ENCODE data around the gene FNDC3A. TPM values are rescaled to one million over a fixed set of nuclear protein-coding genes. Genes with fewer than 3 reads are reported as not detected.
"Not testable (repeated sequence)": the region's sequence is repeated elsewhere in the genome, so short reads cannot be mapped to it uniquely, and the experiment has no call there.

Gene FNDC3A
- total RNA-seq, 1 experiment from 2014 or later = 61.4 TPM

- H3K4me3 Mint-ChIP-seq (ENCODE audit: unreplicated experiment) = no peak overlapping the region
- H3K9me3 Mint-ChIP-seq (ENCODE audit: unreplicated experiment) = peaks cover 8% of the 10 kb centered on the region
These were observed 17.4 kb downstream of the FNDC3A start for GRCh38 chr13:48993150-48993549.

GRCh38 chr13:48994706-48995105, 19.0 kb downstream of the FNDC3A start:
- Mint-ChIP-seq H3K36me3 (ENCODE audit: insufficient read depth, unreplicated experiment) (peaks cover 21% of the 10 kb centered on the region), H3K27ac (ENCODE audit: low read depth, unreplicated experiment) (no peak overlapping the region), H3K9me3 (ENCODE audit: unreplicated experiment) (peaks cover 20% of the 10 kb centered on the region), H3K4me3 (ENCODE audit: unreplicated experiment) (no peak overlapping the region), H3K27me3 (ENCODE audit: insufficient read depth, unreplicated experiment) (no peaks in the 10 kb centered on the region), H3K4me1 (ENCODE audit: insufficient read depth, unreplicated experiment) (no peaks in the 10 kb centered on the region)
- CTCF ChIA-PET = no interaction called here
- DNase-seq (ENCODE audit: unreplicated experiment) = no peak
- intact Hi-C loops (cut with micrococcal nuclease) = no loop called here
- no TSS peak for BruUV-seq (replicated peaks)
- POLR2A ChIA-PET = interaction anchor here (1.8 kb wide), 1 partner anchor 14 kb away, joined by 5 read pairs; no protein-coding TSS in a partner anchor
- TF ChIP-seq CTCF (IDR thresholded peaks at IDR 0.05; ENCODE audit: unreplicated experiment) = no peak

More at GRCh38 chr13:48993150-48993549, 17.4 kb downstream of the FNDC3A start:
- intact Hi-C loops (cut with micrococcal nuclease) = no loop called here
- H3K27me3 Mint-ChIP-seq (ENCODE audit: insufficient read depth, unreplicated experiment) = no peaks in the 10 kb centered on the region
- peaks cover 21% of the 10 kb centered on the region for H3K36me3 Mint-ChIP-seq (ENCODE audit: insufficient read depth, unreplicated experiment)
- no peak overlapping the region for H3K27ac Mint-ChIP-seq (ENCODE audit: low read depth, unreplicated experiment)
- ChIA-PET CTCF (no interaction called here), POLR2A (no interaction called here)
- H3K4me1 Mint-ChIP-seq (ENCODE audit: insufficient read depth, unreplicated experiment) = no peaks in the 10 kb centered on the region
- no TSS peak for BruUV-seq (replicated peaks)
- DNase-seq (ENCODE audit: unreplicated experiment) = no peak
- TF ChIP-seq CTCF (IDR thresholded peaks at IDR 0.05; ENCODE audit: unreplicated experiment) = no peak

- Mint-ChIP-seq H3K4me1 (ENCODE audit: insufficient read depth, unreplicated experiment) (no peaks in the 10 kb centered on the region), H3K4me3 (ENCODE audit: unreplicated experiment) (no peak overlapping the region), H3K27ac (ENCODE audit: low read depth, unreplicated experiment) (no peak overlapping the region), H3K9me3 (ENCODE audit: unreplicated experiment) (peaks cover 36% of the 10 kb centered on the region), H3K36me3 (ENCODE audit: insufficient read depth, unreplicated experiment) (peaks cover 10% of the 10 kb centered on the region), H3K27me3 (ENCODE audit: insufficient read depth, unreplicated experiment) (no peaks in the 10 kb centered on the region)
- DNase-seq (ENCODE audit: unreplicated experiment) = no peak
- no TSS peak for BruUV-seq (replicated peaks)
- ChIA-PET POLR2A (no interaction called here), CTCF (no interaction called here)
- intact Hi-C loops (cut with micrococcal nuclease) = no loop called here
- TF ChIP-seq CTCF (IDR thresholded peaks at IDR 0.05; ENCODE audit: unreplicated experiment) = no peak
These were observed 23.1 kb downstream of the FNDC3A start for GRCh38 chr13:48998641-48999292.

- Mint-ChIP-seq H3K27ac (ENCODE audit: low read depth, unreplicated experiment) (no peak overlapping the region), H3K36me3 (ENCODE audit: insufficient read depth, unreplicated experiment) (peaks cover 9% of the 10 kb centered on the region), H3K4me3 (ENCODE audit: unreplicated experiment) (no peak overlapping the region), H3K27me3 (ENCODE audit: insufficient read depth, unreplicated experiment) (no peaks in the 10 kb centered on the region), H3K4me1 (ENCODE audit: insufficient read depth, unreplicated experiment) (no peaks in the 10 kb centered on the region), H3K9me3 (ENCODE audit: unreplicated experiment) (peaks cover 36% of the 10 kb centered on the region)
- BruUV-seq (replicated peaks) = no TSS peak
- intact Hi-C loops (cut with micrococcal nuclease) = no loop called here
- no peak for DNase-seq (ENCODE audit: unreplicated experiment)
- CTCF ChIA-PET = no interaction called here
- TF ChIP-seq CTCF (IDR thresholded peaks at IDR 0.05; ENCODE audit: unreplicated experiment) = no peak
- POLR2A ChIA-PET = no interaction called here
These were observed 24.5 kb downstream of the FNDC3A start for GRCh38 chr13:49000247-49000646.

DNA sequence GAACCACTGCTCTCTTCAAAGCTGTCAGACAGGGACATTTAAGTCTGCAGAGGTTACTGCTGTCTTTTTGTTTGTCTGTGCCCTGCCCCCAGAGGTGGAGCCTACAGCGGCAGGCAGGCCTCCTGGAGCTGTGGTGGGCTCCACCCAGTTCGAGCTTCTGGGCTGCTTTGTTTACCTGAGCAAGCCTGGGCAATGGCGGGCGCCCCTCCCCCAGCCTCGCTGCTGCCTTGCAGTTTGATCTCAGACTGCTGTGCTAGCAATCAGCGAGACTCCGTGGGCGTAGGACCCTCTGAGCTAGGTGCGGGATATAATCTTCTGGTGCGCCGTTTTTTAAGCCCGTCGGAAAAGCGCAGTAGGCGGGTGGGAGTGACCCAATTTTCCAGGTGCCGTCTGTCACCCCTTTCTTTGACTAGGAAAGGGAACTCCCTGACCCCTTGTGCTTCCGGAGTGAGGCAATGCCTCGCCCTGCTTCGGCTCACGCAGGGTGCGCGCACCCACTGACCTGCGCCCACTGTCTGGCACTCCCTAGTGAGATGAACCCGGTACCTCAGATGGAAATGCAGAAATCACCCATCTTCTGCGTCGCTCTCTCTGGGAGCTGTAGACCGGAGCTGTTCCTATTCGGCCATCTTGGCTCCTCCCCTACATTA, 43.4 kb downstream of the FNDC3A start:
- H3K27me3 Mint-ChIP-seq (ENCODE audit: insufficient read depth, unreplicated experiment); BruUV-seq (replicated peaks); intact Hi-C loops (cut with micrococcal nuclease); DNase-seq (ENCODE audit: unreplicated experiment); H3K9me3 Mint-ChIP-seq (ENCODE audit: unreplicated experiment); H3K36me3 Mint-ChIP-seq (ENCODE audit: insufficient read depth, unreplicated experiment); H3K4me3 Mint-ChIP-seq (ENCODE audit: unreplicated experiment); POLR2A ChIA-PET; CTCF ChIA-PET; H3K27ac Mint-ChIP-seq (ENCODE audit: low read depth, unreplicated experiment): not testable (repeated sequence)
- H3K4me1 Mint-ChIP-seq (ENCODE audit: insufficient read depth, unreplicated experiment) = peaks cover 20% of the 10 kb centered on the region
